Activated CD8-positive, alpha-beta memory T cell treated with anti-CD3 and anti-CD28 coated beads for 4 hours (primary cell): ENCODE measurements around the gene COQ8B.
"Not testable (repeated sequence)": the region's sequence is repeated elsewhere in the genome, so short reads cannot be mapped to it uniquely, and the experiment has no call there.

ENCODE experiments used
- DNase-seq, 2 donors: peaks; one replicate each; pipeline ENCODE4 v3.0.0-alpha.2; 2020; ENCODE audit warnings: low read depth in 2 of 2

Gene COQ8B

GRCh38 chr19:40716482-40717324, at the start of gene COQ8B, which contains the start of gene ITPKC:
TSS of gene COQ8B (minus strand) at chr19:40716886. CDS start at chr19:40714632, 2,254 bp downstream.
TSS of gene ITPKC (plus strand) at chr19:40717112. CDS start at chr19:40717136, 24 bp downstream.
- peak; percentile 100 for DNase-seq

- DNase-seq: not testable (repeated sequence)
Measured at GRCh38 chr19:40766385-40766784, 49.7 kb upstream of the COQ8B start.

GRCh38 chr19:40763963-40764362, 47.3 kb upstream of the COQ8B start:
- DNase-seq: no peak

GRCh38 chr19:40763526-40763925, 46.8 kb upstream of the COQ8B start:
- no peak for DNase-seq

GRCh38 chr19:40762754-40763470, 46.2 kb upstream of the COQ8B start:
- no peak for DNase-seq

GRCh38 chr19:40759352-40759751, 42.7 kb upstream of the COQ8B start:
- DNase-seq: no peak

GRCh38 chr19:40758491-40758890, 41.8 kb upstream of the COQ8B start:
- no peak for DNase-seq

- no peak for DNase-seq
Measured at GRCh38 chr19:40756502-40757110, 39.9 kb upstream of the COQ8B start.

GRCh38 chr19:40755791-40756190, 39.1 kb upstream of the COQ8B start:
- DNase-seq: no peak

- no peak for DNase-seq
Measured at GRCh38 chr19:40755248-40755624, 38.5 kb upstream of the COQ8B start.

- peak in 1 of 2 donors; percentile 28 for DNase-seq
Measured at GRCh38 chr19:40754611-40755247, 38.0 kb upstream of the COQ8B start.

- DNase-seq: no peak
Measured at GRCh38 chr19:40752257-40752781, 35.6 kb upstream of the COQ8B start.

GRCh38 chr19:40750874-40751537, 34.3 kb upstream of the COQ8B start, which contains the start of gene SNRPA:
TSS of gene SNRPA (plus strand) at chr19:40751203. CDS start at chr19:40751409, 206 bp downstream.
- peak; percentile 88 to 95 for DNase-seq

- peak; percentile 98 to 99 for DNase-seq
Measured at GRCh38 chr19:40750058-40750873, 33.6 kb upstream of the COQ8B start, which contains the start of gene ACTMAP. TSS of gene ACTMAP (minus strand) at chr19:40750477. CDS start at chr19:40749803, 674 bp downstream.

- no peak for DNase-seq
Measured at GRCh38 chr19:40747536-40747935, 30.9 kb upstream of the COQ8B start.

- DNase-seq: no peak
Measured at GRCh38 chr19:40745402-40745780, 28.7 kb upstream of the COQ8B start.

- DNase-seq: no peak
Measured at GRCh38 chr19:40744554-40745401, 28.1 kb upstream of the COQ8B start.

- DNase-seq: no peak
Measured at GRCh38 chr19:40743926-40744325, 27.2 kb upstream of the COQ8B start.

GRCh38 chr19:40742886-40743285, 26.2 kb upstream of the COQ8B start:
- DNase-seq: no peak
